ENCODE data around the gene FHOD3.

DNA sequence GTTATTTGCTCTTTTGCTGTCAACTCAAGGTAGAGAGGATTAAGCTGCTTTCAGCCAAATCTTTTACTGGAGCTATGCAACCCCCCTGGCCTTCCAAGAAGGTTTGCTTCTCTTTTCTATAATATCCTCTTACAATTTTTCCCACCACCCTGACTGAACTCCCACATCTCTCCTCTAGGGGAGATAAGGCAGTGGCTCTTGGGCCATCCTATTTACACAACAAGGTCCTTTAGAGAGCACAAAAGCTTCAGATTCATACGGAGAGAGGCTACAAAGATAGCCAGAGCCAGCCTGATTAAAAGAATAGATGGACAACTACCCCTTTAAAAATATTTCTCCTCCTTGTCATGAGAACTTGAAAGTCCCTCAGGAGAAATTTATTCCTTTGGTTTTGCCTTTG lies 435.6 kb downstream of the FHOD3 start:
- no peak for TF ChIP-seq POLR2A (IDR thresholded peaks at IDR 0.05)
- TF ChIP-seq, protein P1, sequence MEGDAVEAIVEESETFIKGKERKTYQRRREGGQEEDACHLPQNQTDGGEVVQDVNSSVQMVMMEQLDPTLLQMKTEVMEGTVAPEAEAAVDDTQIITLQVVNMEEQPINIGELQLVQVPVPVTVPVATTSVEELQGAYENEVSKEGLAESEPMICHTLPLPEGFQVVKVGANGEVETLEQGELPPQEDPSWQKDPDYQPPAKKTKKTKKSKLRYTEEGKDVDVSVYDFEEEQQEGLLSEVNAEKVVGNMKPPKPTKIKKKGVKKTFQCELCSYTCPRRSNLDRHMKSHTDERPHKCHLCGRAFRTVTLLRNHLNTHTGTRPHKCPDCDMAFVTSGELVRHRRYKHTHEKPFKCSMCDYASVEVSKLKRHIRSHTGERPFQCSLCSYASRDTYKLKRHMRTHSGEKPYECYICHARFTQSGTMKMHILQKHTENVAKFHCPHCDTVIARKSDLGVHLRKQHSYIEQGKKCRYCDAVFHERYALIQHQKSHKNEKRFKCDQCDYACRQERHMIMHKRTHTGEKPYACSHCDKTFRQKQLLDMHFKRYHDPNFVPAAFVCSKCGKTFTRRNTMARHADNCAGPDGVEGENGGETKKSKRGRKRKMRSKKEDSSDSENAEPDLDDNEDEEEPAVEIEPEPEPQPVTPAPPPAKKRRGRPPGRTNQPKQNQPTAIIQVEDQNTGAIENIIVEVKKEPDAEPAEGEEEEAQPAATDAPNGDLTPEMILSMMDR (IDR thresholded peaks at IDR 0.05): no peak
